Ovary (tissue), 9 donors: Measurements from ENCODE around the gene LGALS1. TPM values are rescaled to one million over a fixed set of nuclear protein-coding genes. Genes with fewer than 3 reads are reported as not detected.

ENCODE experiments used
- DNase-seq, 5 donors: peaks; one replicate each; pipeline ENCODE4 v3.0.0-alpha.2; 2019 to 2020
- H3K27ac ChIP-seq, 2 donors: fragments of 200-600 bp; one replicate each; pipeline versions ENCODE4 v1.5.1 to v1.8.0; 2019 to 2022
- H3K27me3 ChIP-seq: fragments of 200-600 bp; one replicate; pipeline ENCODE4 v1.8.0; 2022
- H3K36me3 ChIP-seq: fragments of 200-600 bp; sonication (generic); one replicate; pipeline ENCODE4 v1.5.1; 2019
- H3K4me1 ChIP-seq: one replicate; pipeline ENCODE4 v1.8.1; 2013; ENCODE audit warnings: mild to moderate bottlenecking, moderate library complexity; ENCODE audit not compliant: insufficient read depth
- H3K4me3 ChIP-seq: fragments of 200-600 bp; sonication (generic); one replicate; pipeline ENCODE4 v1.5.1; 2017
- H3K9me3 ChIP-seq, 2 donors: fragments of 200-600 bp in 1 of 2; sonication (generic) in 1 of 2; one replicate each; pipeline versions ENCODE4 v1.5.1 to v1.8.1; 2013 to 2019; ENCODE audit warnings: mild to moderate bottlenecking in 1 of 2, moderate library complexity in 1 of 2
- EP300 ChIP-seq: sonication (generic); formaldehyde crosslinking; IDR thresholded peaks from one replicate; pipeline ENCODE4 v1.6.1; 2017; ENCODE audit warnings: antibody characterized with exemption
- POLR2A ChIP-seq: fragments of 450-650 bp; IDR thresholded peaks from one replicate; pipeline ENCODE4 v1.6.1; 2017; ENCODE audit warnings: antibody characterized with exemption, mild to moderate bottlenecking, moderate library complexity
- WGBS, 3 donors: extraction: QIAGEN DNeasy Blood & Tissue Kit in 1 of 3; methylation state at CpG; one replicate each; pipeline versions ENCODE4 v1.1.5 to v1.1.7; 2013 to 2017; 5-methylcytosine and 5-hydroxymethylcytosine counted together
- intact Hi-C, 4 donors: fragments of 100-400 bp; cut with DNase I; formaldehyde crosslinking; loops; one replicate each; pipeline versions ENCODE4 v1.11.0 to v1.15.1; 2022 to 2023
- polyA plus RNA-seq, 2 donors: library from polyadenylated mRNA; stranded (reverse); fragments of 200-250 nt in 1 of 2; fragments of 350-450 nt in 1 of 2; fragmentation: Illumina TruSeq in 1 of 2; extraction: RNeasy Lipid Tissue Mini Kit (QIAGEN cat#74804) in 1 of 2; gene quantifications; one replicate each; pipeline ENCODE4 v1.2.3, GENCODE V29; 2013 to 2014
- total RNA-seq, 7 donors: library from RNA; depleted of rRNA in 2 of 7; stranded (reverse); fragments of >200 nt in 2 of 7; fragmentation: NEBNext Ultra II Directional in 3 of 7; extraction: Animal tissue kit (Norgen Biotek cat#: 25700) in 3 of 7; gene quantifications; one replicate each; pipeline versions ENCODE4 v1.1.0 to v1.2.4, GENCODE V29; 2016 to 2023
- TF ChIP-seq, protein P1 (sequence below), 3 donors: fragments of 450-650 bp in 2 of 3; fragments of 200-600 bp in 1 of 3; IDR thresholded peaks; one replicate each; pipeline versions ENCODE4 v1.5.1 to v1.8.0; 2016 to 2022; ENCODE audit warnings: antibody characterized with exemption in 3 of 3, mild to moderate bottlenecking in 1 of 3
- donor health status: DM: no; HTN: no; CAD: no; lungs with moderate emphysema.
- donor health status: DM: no; HTN: no; CAD: no.
- donor health status: Bipolar disorder and iron deficiency.
- donor health status: DM: yes; HTN: yes; CAD: no.
- donor health status: DM: no; HTN: no; CAD: no.
- donor health status: DM: yes; HTN: yes; CAD: no.

Gene LGALS1
- total and polyA plus RNA-seq, 9 donors, result 331 to 1,819 (median 1,125) TPM

DNA sequence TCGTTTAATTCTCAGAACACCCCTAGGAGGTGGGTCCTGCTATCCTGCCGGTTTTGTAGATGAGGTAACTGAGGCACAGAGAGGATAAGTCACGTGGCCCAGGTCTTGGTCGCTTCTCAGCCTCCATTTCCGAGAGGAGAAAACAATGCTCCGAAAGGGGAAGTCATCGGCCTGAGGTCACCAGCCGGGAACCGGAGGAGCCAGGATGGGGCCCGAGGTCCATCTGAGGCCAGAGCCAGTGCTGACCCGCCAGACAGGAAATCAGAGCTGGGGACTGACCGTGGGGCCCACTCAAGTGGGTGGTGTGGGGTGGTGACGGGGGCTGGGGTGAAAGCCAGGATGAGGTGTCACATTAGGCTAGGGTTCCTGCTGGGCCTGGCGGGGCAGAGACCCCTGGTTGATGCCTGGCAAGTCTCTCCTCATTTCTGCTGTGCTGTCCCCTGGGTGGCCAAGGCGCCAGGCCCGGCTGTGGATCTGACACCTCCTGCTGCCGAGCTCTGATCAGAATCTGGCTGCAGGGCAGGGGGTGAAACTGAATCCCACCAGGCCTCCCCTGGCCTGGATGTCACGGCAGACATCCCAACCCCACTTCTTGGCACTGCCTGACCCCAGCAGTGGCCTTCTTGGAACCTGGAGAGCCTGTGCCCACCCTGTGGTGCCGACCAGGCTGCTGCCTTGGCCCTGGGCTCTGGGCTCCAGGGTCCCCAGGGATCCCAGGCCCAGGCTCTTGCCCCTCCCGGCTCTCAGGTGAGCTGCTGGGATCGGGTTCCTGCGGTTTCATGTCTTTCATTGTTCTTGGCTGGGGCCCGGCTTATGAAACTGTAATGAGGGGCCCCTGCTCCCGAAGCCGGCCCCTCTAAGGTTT is 33.4 kb downstream of the LGALS1 start:
- Histone ChIP-seq H3K27ac (no peak overlapping the region), H3K4me1 (no peaks in the 10 kb centered on the region), H3K4me3 (no peak overlapping the region), H3K36me3 (no peaks in the 10 kb centered on the region), H3K27me3 (no peaks in the 10 kb centered on the region), H3K9me3 (no peaks in the 10 kb centered on the region)
- 88 to 91% (median 90%) methylated on average over 20 to 25 of the region's 25 CpGs for WGBS, 3 donors
- TF ChIP-seq, protein P1, sequence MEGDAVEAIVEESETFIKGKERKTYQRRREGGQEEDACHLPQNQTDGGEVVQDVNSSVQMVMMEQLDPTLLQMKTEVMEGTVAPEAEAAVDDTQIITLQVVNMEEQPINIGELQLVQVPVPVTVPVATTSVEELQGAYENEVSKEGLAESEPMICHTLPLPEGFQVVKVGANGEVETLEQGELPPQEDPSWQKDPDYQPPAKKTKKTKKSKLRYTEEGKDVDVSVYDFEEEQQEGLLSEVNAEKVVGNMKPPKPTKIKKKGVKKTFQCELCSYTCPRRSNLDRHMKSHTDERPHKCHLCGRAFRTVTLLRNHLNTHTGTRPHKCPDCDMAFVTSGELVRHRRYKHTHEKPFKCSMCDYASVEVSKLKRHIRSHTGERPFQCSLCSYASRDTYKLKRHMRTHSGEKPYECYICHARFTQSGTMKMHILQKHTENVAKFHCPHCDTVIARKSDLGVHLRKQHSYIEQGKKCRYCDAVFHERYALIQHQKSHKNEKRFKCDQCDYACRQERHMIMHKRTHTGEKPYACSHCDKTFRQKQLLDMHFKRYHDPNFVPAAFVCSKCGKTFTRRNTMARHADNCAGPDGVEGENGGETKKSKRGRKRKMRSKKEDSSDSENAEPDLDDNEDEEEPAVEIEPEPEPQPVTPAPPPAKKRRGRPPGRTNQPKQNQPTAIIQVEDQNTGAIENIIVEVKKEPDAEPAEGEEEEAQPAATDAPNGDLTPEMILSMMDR (IDR thresholded peaks at IDR 0.05), result no peak
- TF ChIP-seq POLR2A (no peak), EP300 (no peak)
- DNase-seq, result no peak
- intact Hi-C loops, result no loop called here

DNA sequence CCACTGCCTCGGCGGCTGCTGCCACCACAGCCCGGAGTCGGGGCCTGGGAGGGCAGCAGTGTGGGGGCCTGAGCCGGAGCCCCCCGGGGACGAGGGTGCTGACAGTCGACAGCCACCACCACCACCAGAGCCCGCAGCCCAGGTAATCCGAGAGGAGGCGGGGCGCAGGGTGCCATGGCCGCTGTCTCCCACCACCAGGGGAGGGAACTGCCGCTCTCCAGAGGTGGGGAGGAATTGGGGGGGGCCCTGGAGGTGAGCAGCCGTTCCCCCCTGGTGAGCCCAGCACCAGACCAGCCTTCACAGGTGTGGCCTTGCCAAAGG is 34.0 kb downstream of the LGALS1 start:
- no peaks in the 10 kb centered on the region for H3K36me3 ChIP-seq
- no peak overlapping the region for H3K27ac ChIP-seq
- H3K27me3 ChIP-seq, result no peaks in the 10 kb centered on the region
- H3K4me3 ChIP-seq, result no peak overlapping the region
- no peak for DNase-seq
- intact Hi-C loops, result no loop called here
- WGBS, 3 donors, result 93 to 95% (median 94%) methylated on average over 8 to 15 of the region's 15 CpGs
- H3K4me1 ChIP-seq, result no peaks in the 10 kb centered on the region
- no peaks in the 10 kb centered on the region for H3K9me3 ChIP-seq
- TF ChIP-seq, protein P1 (IDR thresholded peaks at IDR 0.05), result no peak
- TF ChIP-seq EP300 (no peak), POLR2A (no peak)

DNA sequence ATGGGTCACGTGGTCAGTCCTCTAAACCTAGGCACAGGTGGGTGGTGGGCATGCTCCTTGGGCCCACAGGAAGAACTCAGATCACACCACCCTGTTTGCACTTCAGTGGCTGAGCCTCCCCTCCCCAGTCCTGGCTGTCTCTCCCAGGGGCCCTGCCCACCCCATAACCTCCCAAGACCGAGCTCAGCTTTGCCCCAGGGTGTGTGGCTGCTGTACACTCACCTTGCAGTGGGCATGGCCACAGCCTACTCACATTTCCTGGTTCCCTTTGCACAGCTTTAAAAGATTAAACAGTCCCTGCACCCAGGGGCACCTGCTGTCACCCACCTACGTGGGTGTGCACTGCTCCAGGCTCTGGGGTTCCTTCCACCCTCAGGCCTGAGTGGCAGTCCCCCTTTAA is 35.2 kb downstream of the LGALS1 start:
- TF ChIP-seq, protein P1 (IDR thresholded peaks at IDR 0.05), result no peak
- no peak for TF ChIP-seq POLR2A
- no peak for TF ChIP-seq EP300
- no peak for DNase-seq
- no peaks in the 10 kb centered on the region for H3K27me3 ChIP-seq
- H3K36me3 ChIP-seq, result no peaks in the 10 kb centered on the region
- H3K4me3 ChIP-seq, result no peak overlapping the region
- WGBS, 3 donors, result 84 to 97% (median 95%) methylated on average over 3 of the region's 3 CpGs
- intact Hi-C loops, result no loop called here
- H3K9me3 ChIP-seq, result no peaks in the 10 kb centered on the region
- H3K4me1 ChIP-seq, result no peaks in the 10 kb centered on the region
- no peak overlapping the region for H3K27ac ChIP-seq

DNA sequence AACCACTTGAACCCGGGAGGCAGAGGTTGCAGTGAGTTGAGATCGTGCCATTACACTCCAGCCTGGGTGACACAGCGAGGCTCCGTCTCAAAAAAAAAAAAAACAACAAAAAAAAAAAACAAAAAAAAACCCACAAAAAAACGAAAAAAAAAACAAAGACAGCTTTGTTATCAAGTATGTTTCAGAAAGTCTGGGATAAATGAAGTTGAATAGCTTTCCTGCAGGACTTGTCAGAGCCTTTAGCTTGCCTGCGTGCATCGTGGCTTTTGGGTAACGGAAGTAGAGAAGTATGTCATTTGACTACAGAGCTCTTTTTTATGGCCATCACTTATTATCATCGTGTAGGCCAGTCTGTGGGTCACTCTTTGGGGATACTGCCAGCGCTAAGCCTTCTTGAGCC is 36.1 kb downstream of the LGALS1 start:
- WGBS, 3 donors, result 79 to 88% (median 80%) methylated on average over 10 of the region's 10 CpGs
- no peak overlapping the region for H3K27ac ChIP-seq
- TF ChIP-seq EP300 (no peak), POLR2A (no peak)
- TF ChIP-seq, protein P1 (IDR thresholded peaks at IDR 0.05), result no peak
- H3K9me3 ChIP-seq, result no peaks in the 10 kb centered on the region
- intact Hi-C loops, result no loop called here
- no peak overlapping the region for H3K4me3 ChIP-seq
- no peaks in the 10 kb centered on the region for H3K27me3 ChIP-seq
- DNase-seq, result no peak
- H3K36me3 ChIP-seq, result no peaks in the 10 kb centered on the region
- H3K4me1 ChIP-seq, result no peaks in the 10 kb centered on the region
